ENCODE results near the gene RNF123.

RNF123 gene

DNA sequence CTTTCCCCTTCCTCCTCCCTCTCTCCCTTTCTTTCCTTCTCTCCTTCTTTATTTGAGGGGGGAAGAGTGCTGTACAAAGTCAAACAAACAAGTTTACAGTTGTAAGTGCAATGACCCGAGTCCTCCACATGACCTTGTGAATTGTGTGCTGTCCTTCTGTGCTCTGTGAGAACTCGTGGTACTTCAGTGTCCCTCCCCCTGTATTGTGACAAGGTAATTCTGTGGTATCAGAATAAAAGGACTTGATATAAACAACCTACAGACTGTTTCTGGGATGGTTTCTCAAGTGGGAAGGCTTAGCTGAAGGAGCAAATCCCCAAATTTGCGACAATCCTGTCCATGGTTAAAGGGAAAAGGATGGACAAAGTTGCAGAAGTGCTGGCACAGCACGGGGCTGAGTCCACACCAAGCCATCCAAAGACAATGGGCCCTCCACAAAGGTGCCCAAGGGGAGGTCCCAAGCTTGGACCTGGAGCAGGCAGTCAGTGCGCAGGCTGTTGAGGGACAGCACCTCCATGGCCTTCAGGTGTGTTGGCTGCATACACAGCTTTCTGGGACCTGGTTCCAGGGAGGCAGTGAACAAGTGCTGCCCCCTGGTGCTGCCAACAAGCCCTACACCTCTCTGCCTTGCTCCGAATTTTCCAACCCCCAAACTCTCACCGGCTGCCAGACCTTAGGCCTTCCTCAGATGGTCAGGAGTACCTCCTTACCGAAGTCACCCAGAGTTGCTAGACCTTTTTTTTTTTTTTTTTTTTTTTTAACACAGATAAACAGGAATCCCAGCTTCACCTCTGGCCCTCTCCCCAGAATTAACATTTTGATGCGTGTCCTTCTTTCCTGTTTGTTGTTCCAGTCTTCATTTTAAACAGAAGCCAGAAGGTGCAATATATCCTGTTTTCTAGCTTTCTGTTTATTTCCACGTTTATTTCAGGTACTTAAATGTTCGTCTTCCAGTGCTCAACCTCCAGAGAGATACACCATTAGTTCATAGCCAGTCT is 17.8 kb upstream of the RNF123 start:
- FAIRE-seq: no peak
- peak; percentile 85 for DNase-seq (ENCODE audit: insufficient read length, low spot score)
- TF ChIP-seq, protein P1, sequence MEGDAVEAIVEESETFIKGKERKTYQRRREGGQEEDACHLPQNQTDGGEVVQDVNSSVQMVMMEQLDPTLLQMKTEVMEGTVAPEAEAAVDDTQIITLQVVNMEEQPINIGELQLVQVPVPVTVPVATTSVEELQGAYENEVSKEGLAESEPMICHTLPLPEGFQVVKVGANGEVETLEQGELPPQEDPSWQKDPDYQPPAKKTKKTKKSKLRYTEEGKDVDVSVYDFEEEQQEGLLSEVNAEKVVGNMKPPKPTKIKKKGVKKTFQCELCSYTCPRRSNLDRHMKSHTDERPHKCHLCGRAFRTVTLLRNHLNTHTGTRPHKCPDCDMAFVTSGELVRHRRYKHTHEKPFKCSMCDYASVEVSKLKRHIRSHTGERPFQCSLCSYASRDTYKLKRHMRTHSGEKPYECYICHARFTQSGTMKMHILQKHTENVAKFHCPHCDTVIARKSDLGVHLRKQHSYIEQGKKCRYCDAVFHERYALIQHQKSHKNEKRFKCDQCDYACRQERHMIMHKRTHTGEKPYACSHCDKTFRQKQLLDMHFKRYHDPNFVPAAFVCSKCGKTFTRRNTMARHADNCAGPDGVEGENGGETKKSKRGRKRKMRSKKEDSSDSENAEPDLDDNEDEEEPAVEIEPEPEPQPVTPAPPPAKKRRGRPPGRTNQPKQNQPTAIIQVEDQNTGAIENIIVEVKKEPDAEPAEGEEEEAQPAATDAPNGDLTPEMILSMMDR (IDR thresholded peaks at IDR 0.05; ENCODE audit: insufficient read depth, missing control alignments): peak; percentile 83

- TF ChIP-seq, protein P1 (IDR thresholded peaks at IDR 0.05; ENCODE audit: insufficient read depth, missing control alignments): no peak
- FAIRE-seq (no peak), DNase-seq (ENCODE audit: insufficient read length, low spot score) (no peak)
Measured at GRCh38 chr3:49673121-49673714, 16.1 kb upstream of the RNF123 start.

- FAIRE-seq: no peak
Measured at GRCh38 chr3:49673715-49674496, 15.5 kb upstream of the RNF123 start, which contains the start of gene APEH. Gene APEH, plus strand, starts transcription at chr3:49674351. Its CDS starts 51 bp downstream, at chr3:49674402.

GRCh38 chr3:49674497-49674983 is 14.8 kb upstream of the RNF123 start:
- DNase-seq (ENCODE audit: insufficient read length, low spot score): no peak
- TF ChIP-seq, protein P1 (IDR thresholded peaks at IDR 0.05; ENCODE audit: insufficient read depth, missing control alignments): no peak
- no peak for FAIRE-seq

More at GRCh38 chr3:49673715-49674496, 15.5 kb upstream of the RNF123 start, which contains the start of gene APEH:
- DNase-seq (ENCODE audit: insufficient read length, low spot score): peak; percentile 97
- TF ChIP-seq, protein P1 (IDR thresholded peaks at IDR 0.05; ENCODE audit: insufficient read depth, missing control alignments): no peak

DNA sequence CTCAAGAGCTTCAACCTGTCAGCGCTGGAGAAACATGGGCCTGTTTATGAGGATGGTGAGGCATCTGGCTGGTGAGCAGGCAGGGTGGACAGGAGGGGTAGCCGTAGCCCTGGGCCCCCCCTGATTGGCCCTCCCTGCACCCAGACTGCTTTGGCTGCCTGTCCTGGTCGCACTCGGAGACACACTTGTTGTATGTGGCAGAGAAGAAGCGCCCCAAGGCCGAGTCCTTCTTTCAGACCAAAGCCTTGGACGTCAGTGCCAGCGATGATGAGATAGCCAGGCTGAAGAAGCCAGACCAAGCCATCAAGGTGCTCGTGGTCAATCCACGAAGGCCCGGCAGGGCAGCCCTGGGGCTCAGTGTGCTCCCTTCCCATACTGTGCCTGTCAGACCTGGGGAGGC is 13.4 kb upstream of the RNF123 start:
- TF ChIP-seq, protein P1 (IDR thresholded peaks at IDR 0.05; ENCODE audit: insufficient read depth, missing control alignments): no peak
- FAIRE-seq: no peak
- no peak for DNase-seq (ENCODE audit: insufficient read length, low spot score)

DNA sequence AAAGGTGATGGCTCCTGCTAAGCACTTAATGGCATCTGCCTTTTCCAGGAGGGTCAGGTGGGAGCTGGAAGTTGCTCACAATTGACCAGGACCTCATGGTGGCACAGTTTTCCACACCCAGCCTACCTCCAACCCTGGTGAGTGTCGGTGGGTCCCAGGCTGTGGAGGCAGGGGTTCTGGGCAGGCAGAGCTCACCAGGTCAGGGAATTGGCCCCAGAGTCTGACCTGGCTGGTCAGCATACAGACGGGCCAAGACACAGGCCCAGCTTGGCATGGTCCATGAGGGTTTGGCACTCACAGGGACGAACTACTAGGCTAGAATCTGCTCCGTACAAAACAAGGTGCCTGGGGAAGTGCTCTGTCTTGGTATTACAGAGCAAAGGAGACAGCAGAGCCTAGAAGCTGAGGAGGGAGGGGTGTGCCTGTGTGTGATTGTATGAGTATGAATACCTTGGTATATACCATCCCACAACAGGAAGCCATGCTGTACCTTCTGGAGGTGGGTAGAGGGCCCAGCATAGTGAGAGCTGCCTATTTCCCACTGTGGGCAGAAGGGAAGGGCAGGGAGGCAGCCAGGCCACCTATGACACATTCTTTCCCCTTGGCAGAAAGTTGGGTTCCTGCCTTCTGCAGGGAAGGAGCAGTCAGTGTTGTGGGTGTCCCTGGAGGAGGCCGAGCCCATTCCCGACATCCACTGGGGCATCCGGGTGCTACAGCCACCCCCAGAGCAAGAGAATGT is 8.7 kb upstream of the RNF123 start:
- no peak for FAIRE-seq
- DNase-seq (ENCODE audit: insufficient read length, low spot score): no peak
- TF ChIP-seq, protein P1 (IDR thresholded peaks at IDR 0.05; ENCODE audit: insufficient read depth, missing control alignments): no peak

Measured in D721Med (cell line).